ENCODE results near the gene CNGA2. TPM values are rescaled to one million over a fixed set of nuclear protein-coding genes. Genes with fewer than 3 reads are reported as not detected.

The CNGA2 gene
- total RNA-seq, 4 donors from 2014 or later = not detected

DNA sequence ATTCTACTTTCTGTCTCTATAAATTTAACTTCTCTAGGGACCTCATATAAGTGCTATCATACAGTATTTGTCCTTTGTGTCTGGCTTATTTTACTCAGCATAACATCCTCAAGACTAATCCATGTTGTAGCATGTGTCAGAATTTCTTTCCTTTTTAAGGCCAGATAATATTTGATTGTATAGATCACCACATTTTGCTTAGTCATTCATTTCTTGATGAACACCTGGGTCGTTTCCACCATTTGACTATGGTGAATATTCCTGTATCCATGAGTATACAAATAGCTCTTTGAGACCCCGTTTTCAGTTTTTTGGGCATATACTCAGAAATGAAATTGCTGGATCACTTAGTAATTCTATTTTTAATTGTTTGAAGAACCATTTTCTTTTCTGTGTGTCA is 12.0 kb downstream of the CNGA2 start:
- Histone ChIP-seq H3K27me3 (peaks cover 0 to 11% of the 10 kb centered on the region in 2 donors), H3K9me3 (no peaks in the 10 kb centered on the region), H3K36me3 (no peaks in the 10 kb centered on the region), H3K27ac (no peak overlapping the region), H3K4me1 (no peaks in the 10 kb centered on the region), H3K4me3 (no peak overlapping the region)
- DNase-seq (ENCODE audit: low spot score in 2 of 2) = no peak
- WGBS, 2 donors = 34 to 80% methylated on average over 2 of the region's 2 CpGs
- TF ChIP-seq POLR2A (IDR thresholded peaks at IDR 0.05) = no peak

DNA sequence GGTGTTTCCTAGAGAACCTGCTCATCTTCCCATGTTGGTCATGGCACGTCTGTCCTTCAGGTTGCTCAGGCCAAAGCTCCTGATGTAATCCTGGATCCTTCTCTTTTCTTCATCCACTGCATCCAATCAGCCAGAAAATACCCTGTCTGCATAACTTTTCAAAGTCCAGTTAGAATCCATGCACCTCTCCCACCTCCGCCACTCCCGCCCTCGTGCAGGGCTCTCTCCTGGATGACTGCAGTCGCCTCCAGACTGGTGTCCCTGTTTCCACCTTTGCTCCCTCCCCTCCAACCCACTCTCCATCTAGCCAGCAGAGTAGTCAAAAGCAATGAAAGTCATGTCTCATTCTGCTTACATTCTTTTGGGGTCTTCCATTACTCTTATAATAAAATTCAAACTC is 16.0 kb downstream of the CNGA2 start:
- WGBS, 2 donors = 92 to 96% methylated on average over 5 of the region's 5 CpGs
- H3K4me1 ChIP-seq = peaks cover 0 to 11% (median 0%) of the 10 kb centered on the region in 4 donors
- no peak overlapping the region for H3K27ac ChIP-seq
- H3K9me3 ChIP-seq = no peaks in the 10 kb centered on the region
- no peak for DNase-seq (ENCODE audit: low spot score in 2 of 2)
- H3K27me3 ChIP-seq = peaks cover 0 to 12% of the 10 kb centered on the region in 2 donors
- TF ChIP-seq, protein P1, sequence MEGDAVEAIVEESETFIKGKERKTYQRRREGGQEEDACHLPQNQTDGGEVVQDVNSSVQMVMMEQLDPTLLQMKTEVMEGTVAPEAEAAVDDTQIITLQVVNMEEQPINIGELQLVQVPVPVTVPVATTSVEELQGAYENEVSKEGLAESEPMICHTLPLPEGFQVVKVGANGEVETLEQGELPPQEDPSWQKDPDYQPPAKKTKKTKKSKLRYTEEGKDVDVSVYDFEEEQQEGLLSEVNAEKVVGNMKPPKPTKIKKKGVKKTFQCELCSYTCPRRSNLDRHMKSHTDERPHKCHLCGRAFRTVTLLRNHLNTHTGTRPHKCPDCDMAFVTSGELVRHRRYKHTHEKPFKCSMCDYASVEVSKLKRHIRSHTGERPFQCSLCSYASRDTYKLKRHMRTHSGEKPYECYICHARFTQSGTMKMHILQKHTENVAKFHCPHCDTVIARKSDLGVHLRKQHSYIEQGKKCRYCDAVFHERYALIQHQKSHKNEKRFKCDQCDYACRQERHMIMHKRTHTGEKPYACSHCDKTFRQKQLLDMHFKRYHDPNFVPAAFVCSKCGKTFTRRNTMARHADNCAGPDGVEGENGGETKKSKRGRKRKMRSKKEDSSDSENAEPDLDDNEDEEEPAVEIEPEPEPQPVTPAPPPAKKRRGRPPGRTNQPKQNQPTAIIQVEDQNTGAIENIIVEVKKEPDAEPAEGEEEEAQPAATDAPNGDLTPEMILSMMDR (IDR thresholded peaks at IDR 0.05) = no peak
- TF ChIP-seq POLR2A (IDR thresholded peaks at IDR 0.05) (no peak), EP300 (IDR thresholded peaks at IDR 0.05) (no peak)
- no peaks in the 10 kb centered on the region for H3K36me3 ChIP-seq
- no peak overlapping the region for H3K4me3 ChIP-seq

DNA sequence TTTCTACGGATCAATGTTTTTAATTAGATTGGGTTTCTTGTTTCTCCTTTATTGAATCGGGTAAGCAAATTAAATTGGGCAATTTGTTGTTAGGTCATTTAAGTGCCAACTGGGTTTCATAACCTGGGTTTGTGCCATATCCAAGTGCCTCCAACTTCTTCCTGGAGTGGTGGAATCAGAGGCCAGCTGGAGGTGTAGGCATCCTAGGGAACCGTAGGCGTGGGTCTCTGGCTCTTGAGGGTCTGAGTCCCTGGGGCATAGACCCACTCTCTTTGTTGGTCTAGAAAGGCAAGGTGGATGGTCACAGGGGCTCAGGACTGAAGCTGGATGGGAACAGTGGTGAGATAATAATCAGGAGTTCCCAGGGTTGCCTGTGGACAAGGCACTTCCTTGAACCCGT is 18.3 kb downstream of the CNGA2 start:
- Histone ChIP-seq H3K9me3 (no peaks in the 10 kb centered on the region), H3K27ac (no peak overlapping the region), H3K27me3 (peaks cover 0 to 12% of the 10 kb centered on the region in 2 donors), H3K4me1 (peaks cover 0 to 11% (median 0%) of the 10 kb centered on the region in 4 donors), H3K36me3 (no peaks in the 10 kb centered on the region), H3K4me3 (no peak overlapping the region)
- TF ChIP-seq, protein P1 (IDR thresholded peaks at IDR 0.05) = no peak
- no peak for TF ChIP-seq POLR2A (IDR thresholded peaks at IDR 0.05)
- WGBS, 2 donors = 67 to 68% methylated on average over 5 of the region's 5 CpGs
- no peak for DNase-seq (ENCODE audit: low spot score in 2 of 2)

DNA sequence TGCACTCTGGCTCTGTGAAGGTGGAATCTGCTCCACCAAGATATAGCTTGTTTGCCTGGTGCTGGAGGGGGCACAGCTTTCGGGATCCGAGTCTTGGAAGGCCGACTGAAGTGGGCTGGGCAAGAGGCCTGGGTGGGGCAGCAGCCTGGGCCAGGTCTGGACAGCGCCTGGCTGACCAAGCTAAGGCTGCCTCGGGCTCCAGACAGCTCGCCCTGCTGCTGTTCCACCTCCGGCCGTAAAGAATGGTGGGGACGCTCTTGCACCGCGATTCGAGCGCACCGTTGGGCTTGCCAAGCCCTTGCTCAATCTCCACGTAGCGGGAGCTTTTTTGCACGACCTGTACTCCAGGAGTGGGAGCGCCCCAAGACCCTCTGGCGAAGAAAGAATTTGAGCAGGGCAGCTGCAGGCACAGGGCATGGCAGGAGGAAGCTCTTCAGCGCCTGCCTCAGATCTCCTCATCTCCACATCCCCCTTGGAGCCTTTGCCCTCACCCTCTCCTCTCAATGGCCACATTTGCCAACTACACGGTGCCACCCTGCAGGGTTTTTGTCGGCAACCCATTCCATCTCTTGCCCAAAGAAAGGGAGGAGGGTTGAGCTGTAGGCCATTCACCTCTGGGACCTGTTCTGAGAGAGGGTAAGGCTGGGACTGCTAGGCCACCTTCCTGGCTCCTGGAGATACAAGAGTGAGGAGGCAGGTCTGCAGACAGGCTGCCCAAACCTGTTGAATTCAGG is 18.9 kb downstream of the CNGA2 start:
- TF ChIP-seq EP300 (IDR thresholded peaks at IDR 0.05) = no peak
- TF ChIP-seq, protein P1 (IDR thresholded peaks at IDR 0.05) = peak; percentile 59 to 82 (median 75)
- TF ChIP-seq POLR2A (IDR thresholded peaks at IDR 0.05) = no peak
- DNase-seq (ENCODE audit: low spot score in 2 of 2) = peak; percentile 20 to 34
- no peak overlapping the region for H3K4me3 ChIP-seq
- H3K27me3 ChIP-seq = peaks cover 0 to 12% of the 10 kb centered on the region in 2 donors
- no peak overlapping the region for H3K27ac ChIP-seq
- peaks cover 0 to 11% (median 0%) of the 10 kb centered on the region in 4 donors for H3K4me1 ChIP-seq
- H3K9me3 ChIP-seq = no peaks in the 10 kb centered on the region
- no peaks in the 10 kb centered on the region for H3K36me3 ChIP-seq
- 20 to 80% methylated on average over 1 to 21 of the region's 22 CpGs for WGBS, 2 donors

DNA sequence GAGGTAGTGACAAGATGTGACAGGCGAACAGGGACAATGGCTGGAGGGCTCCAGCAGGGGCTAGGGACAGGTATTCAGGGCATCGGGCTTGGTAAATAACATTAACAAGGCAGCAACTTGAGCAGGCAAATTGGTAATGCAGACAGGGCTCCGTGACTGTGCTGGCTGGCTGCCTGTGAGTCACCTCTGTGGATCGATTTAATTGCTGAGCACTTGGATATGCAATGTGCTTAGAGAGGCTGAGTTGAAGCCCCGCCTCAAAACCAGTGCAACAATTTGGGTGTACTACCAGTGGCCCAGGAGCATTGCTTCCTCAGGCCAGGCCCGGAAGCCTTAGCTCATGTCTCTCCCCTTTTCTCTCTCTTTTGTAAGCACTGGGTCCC is 19.5 kb downstream of the CNGA2 start:
- H3K4me1 ChIP-seq = peaks cover 0 to 11% (median 0%) of the 10 kb centered on the region in 4 donors
- H3K4me3 ChIP-seq = no peak overlapping the region
- H3K27ac ChIP-seq = no peak overlapping the region
- no peaks in the 10 kb centered on the region for H3K9me3 ChIP-seq
- TF ChIP-seq EP300 (IDR thresholded peaks at IDR 0.05) (no peak), POLR2A (IDR thresholded peaks at IDR 0.05) (no peak)
- TF ChIP-seq, protein P1 (IDR thresholded peaks at IDR 0.05) = no peak
- DNase-seq (ENCODE audit: low spot score in 2 of 2) = no peak
- 76% methylated on average over 6 of the region's 6 CpGs; no CpG with 5 or more reads in 1 of the 2 donors for WGBS, 2 donors
- no peaks in the 10 kb centered on the region for H3K36me3 ChIP-seq
- peaks cover 0 to 12% of the 10 kb centered on the region in 2 donors for H3K27me3 ChIP-seq
